ENCODE data around the gene TENM4. TPM values are rescaled to one million over a fixed set of nuclear protein-coding genes. Genes with fewer than 3 reads are reported as not detected.

Gene TENM4
- total RNA-seq, 4 donors from 2014 or later: 16.8 to 158 (median 120) TPM

- 70 to 73% methylated on average over 10 of the region's 10 CpGs for WGBS, 2 donors
- intact Hi-C loops (cut with DNase I): no loop called here
- DNase-seq: no peak
Measured at GRCh38 chr11:78946945-78947902, 493.6 kb downstream of the TENM4 start.

GRCh38 chr11:78943841-78944240 is 497.0 kb downstream of the TENM4 start:
- Histone ChIP-seq H3K27me3 (no peaks in the 10 kb centered on the region), H3K36me3 (no peaks in the 10 kb centered on the region), H3K9me3 (no peaks in the 10 kb centered on the region), H3K4me3 (replicated peaks in 1 of 3) (no peak overlapping the region), H3K27ac (no peak overlapping the region), H3K4me1 (peaks cover 24 to 29% of the 10 kb centered on the region in 2 donors)
- intact Hi-C loops (cut with DNase I): no loop called here
- 87 to 88% methylated on average over 4 of the region's 4 CpGs for WGBS, 2 donors
- DNase-seq: no peak
- TF ChIP-seq POLR2A (IDR thresholded peaks at IDR 0.05) (no peak), CTCF (IDR thresholded peaks at IDR 0.05) (no peak)

More at GRCh38 chr11:78946945-78947902, 493.6 kb downstream of the TENM4 start:
- no peaks in the 10 kb centered on the region for H3K36me3 ChIP-seq
- no peaks in the 10 kb centered on the region for H3K4me1 ChIP-seq
- TF ChIP-seq CTCF (IDR thresholded peaks at IDR 0.05) (no peak), POLR2A (IDR thresholded peaks at IDR 0.05) (no peak)
- no peak overlapping the region for H3K4me3 ChIP-seq (replicated peaks in 1 of 3)
- H3K27ac ChIP-seq: no peak overlapping the region
- H3K9me3 ChIP-seq: no peaks in the 10 kb centered on the region
- H3K27me3 ChIP-seq: no peaks in the 10 kb centered on the region

- Histone ChIP-seq H3K27ac (no peak overlapping the region), H3K27me3 (no peaks in the 10 kb centered on the region), H3K36me3 (no peaks in the 10 kb centered on the region), H3K9me3 (no peaks in the 10 kb centered on the region), H3K4me3 (replicated peaks in 1 of 3) (no peak overlapping the region), H3K4me1 (peaks cover 31 to 35% of the 10 kb centered on the region in 2 donors)
- DNase-seq: no peak
- WGBS, 2 donors: 68 to 73% methylated on average over 3 of the region's 3 CpGs
- intact Hi-C loops (cut with DNase I): no loop called here
- TF ChIP-seq CTCF (IDR thresholded peaks at IDR 0.05) (no peak), POLR2A (IDR thresholded peaks at IDR 0.05) (no peak)
Measured at GRCh38 chr11:78943154-78943553, 497.7 kb downstream of the TENM4 start.

GRCh38 chr11:78941226-78941851 is 499.5 kb downstream of the TENM4 start:
- Histone ChIP-seq H3K36me3 (no peaks in the 10 kb centered on the region), H3K27ac (peak overlapping the region; percentile 56 to 71 (median 68)), H3K9me3 (no peaks in the 10 kb centered on the region), H3K4me3 (replicated peaks in 1 of 3) (no peak overlapping the region), H3K4me1 (peaks cover 32 to 42% of the 10 kb centered on the region in 2 donors), H3K27me3 (no peaks in the 10 kb centered on the region)
- intact Hi-C loops (cut with DNase I): no loop called here
- no peak for TF ChIP-seq CTCF (IDR thresholded peaks at IDR 0.05)
- DNase-seq: peak; percentile 65 to 72
- 68 to 80% methylated on average over 5 to 8 of the region's 10 CpGs for WGBS, 2 donors
